ENCODE data around the gene TSPEAR. TPM values are rescaled to one million over a fixed set of nuclear protein-coding genes. Genes with fewer than 3 reads are reported as not detected.

The TSPEAR gene
- total and polyA plus RNA-seq, 2 of the 13 experiments (the other 11 are each of a cell fraction or from before 2014, with no cell fraction given): 0.07 to 0.32 TPM

DNA sequence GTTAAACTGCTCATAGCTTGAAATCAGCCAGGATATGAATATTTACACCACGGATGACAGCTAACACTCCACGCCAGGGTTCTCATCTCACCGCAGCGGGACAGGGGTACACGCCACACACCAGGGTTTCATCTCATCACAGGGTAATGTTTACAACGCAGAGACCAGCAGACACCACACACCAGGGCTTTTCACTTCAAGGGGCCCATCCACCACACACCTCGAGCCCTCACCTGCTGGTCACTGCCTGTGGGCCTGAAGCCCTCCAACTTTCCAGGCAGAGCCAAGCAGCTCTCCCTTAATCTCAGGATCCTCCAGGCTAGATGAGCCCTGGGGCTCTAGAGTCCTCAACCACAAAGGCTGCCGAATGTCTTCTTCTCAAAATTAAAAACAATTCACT is 15.7 kb downstream of the TSPEAR start (continued):
- TF ChIP-seq, protein P1, sequence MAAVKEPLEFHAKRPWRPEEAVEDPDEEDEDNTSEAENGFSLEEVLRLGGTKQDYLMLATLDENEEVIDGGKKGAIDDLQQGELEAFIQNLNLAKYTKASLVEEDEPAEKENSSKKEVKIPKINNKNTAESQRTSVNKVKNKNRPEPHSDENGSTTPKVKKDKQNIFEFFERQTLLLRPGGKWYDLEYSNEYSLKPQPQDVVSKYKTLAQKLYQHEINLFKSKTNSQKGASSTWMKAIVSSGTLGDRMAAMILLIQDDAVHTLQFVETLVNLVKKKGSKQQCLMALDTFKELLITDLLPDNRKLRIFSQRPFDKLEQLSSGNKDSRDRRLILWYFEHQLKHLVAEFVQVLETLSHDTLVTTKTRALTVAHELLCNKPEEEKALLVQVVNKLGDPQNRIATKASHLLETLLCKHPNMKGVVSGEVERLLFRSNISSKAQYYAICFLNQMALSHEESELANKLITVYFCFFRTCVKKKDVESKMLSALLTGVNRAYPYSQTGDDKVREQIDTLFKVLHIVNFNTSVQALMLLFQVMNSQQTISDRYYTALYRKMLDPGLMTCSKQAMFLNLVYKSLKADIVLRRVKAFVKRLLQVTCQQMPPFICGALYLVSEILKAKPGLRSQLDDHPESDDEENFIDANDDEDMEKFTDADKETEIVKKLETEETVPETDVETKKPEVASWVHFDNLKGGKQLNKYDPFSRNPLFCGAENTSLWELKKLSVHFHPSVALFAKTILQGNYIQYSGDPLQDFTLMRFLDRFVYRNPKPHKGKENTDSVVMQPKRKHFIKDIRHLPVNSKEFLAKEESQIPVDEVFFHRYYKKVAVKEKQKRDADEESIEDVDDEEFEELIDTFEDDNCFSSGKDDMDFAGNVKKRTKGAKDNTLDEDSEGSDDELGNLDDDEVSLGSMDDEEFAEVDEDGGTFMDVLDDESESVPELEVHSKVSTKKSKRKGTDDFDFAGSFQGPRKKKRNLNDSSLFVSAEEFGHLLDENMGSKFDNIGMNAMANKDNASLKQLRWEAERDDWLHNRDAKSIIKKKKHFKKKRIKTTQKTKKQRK (IDR thresholded peaks at IDR 0.05; ENCODE audit: low read length): no peak
- no peak for TF ChIP-seq KLF12 (CRISPR knock-in tag; IDR thresholded peaks at IDR 0.05; ENCODE audit: borderline replicate concordance)
- TF ChIP-seq, protein P2, sequence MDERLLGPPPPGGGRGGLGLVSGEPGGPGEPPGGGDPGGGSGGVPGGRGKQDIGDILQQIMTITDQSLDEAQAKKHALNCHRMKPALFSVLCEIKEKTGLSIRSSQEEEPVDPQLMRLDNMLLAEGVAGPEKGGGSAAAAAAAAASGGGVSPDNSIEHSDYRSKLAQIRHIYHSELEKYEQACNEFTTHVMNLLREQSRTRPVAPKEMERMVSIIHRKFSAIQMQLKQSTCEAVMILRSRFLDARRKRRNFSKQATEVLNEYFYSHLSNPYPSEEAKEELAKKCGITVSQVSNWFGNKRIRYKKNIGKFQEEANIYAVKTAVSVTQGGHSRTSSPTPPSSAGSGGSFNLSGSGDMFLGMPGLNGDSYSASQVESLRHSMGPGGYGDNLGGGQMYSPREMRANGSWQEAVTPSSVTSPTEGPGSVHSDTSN (CRISPR knock-in tag; IDR thresholded peaks at IDR 0.05): no peak
- TF ChIP-seq, protein P3, sequence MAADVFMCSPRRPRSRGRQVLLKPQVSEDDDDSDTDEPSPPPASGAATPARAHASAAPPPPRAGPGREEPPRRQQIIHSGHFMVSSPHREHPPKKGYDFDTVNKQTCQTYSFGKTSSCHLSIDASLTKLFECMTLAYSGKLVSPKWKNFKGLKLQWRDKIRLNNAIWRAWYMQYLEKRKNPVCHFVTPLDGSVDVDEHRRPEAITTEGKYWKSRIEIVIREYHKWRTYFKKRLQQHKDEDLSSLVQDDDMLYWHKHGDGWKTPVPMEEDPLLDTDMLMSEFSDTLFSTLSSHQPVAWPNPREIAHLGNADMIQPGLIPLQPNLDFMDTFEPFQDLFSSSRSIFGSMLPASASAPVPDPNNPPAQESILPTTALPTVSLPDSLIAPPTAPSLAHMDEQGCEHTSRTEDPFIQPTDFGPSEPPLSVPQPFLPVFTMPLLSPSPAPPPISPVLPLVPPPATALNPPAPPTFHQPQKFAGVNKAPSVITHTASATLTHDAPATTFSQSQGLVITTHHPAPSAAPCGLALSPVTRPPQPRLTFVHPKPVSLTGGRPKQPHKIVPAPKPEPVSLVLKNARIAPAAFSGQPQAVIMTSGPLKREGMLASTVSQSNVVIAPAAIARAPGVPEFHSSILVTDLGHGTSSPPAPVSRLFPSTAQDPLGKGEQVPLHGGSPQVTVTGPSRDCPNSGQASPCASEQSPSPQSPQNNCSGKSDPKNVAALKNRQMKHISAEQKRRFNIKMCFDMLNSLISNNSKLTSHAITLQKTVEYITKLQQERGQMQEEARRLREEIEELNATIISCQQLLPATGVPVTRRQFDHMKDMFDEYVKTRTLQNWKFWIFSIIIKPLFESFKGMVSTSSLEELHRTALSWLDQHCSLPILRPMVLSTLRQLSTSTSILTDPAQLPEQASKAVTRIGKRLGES (CRISPR knock-in tag; IDR thresholded peaks at IDR 0.05; ENCODE audit: borderline replicate concordance): no peak
- TF ChIP-seq, protein P4, sequence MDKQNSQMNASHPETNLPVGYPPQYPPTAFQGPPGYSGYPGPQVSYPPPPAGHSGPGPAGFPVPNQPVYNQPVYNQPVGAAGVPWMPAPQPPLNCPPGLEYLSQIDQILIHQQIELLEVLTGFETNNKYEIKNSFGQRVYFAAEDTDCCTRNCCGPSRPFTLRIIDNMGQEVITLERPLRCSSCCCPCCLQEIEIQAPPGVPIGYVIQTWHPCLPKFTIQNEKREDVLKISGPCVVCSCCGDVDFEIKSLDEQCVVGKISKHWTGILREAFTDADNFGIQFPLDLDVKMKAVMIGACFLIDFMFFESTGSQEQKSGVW (CRISPR knock-in tag; IDR thresholded peaks at IDR 0.05; ENCODE audit: borderline replicate concordance): no peak
